Measurements from ENCODE around the gene CCDC50. TPM values are rescaled to one million over a fixed set of nuclear protein-coding genes. Genes with fewer than 3 reads are reported as not detected.

CCDC50 gene
- total RNA-seq, 4 donors from 2014 or later, result 93.3 to 182 (median 125) TPM

DNA sequence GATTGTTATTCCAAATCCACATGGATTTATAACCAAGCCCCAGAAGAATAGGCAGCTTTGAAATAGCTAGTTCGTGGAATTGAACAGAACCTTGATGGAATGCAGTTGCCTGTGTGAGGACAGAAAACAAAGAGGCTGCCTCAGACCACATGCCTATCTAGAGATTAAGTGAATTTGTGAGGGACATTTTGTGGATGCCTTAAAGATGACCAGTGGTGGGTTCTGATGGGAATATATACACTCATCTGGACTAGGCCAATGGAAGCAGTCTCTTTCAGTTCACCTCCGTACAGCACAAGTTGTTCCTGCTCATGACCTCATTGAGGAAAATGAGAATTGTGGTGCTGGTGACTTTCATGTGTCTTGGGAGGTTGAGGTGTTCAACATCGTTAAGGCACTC lies 68.6 kb downstream of the CCDC50 start:
- ATAC-seq (ENCODE audit: low FRiP score) (no peak), DNase-seq (ENCODE audit: low spot score) (no peak)
- TF ChIP-seq CTCF (IDR thresholded peaks at IDR 0.05), result no peak

GRCh38 chr3:191398607-191399006 lies 69.4 kb downstream of the CCDC50 start:
- no peak for ATAC-seq (ENCODE audit: low FRiP score)
- TF ChIP-seq CTCF (IDR thresholded peaks at IDR 0.05), result no peak

DNA sequence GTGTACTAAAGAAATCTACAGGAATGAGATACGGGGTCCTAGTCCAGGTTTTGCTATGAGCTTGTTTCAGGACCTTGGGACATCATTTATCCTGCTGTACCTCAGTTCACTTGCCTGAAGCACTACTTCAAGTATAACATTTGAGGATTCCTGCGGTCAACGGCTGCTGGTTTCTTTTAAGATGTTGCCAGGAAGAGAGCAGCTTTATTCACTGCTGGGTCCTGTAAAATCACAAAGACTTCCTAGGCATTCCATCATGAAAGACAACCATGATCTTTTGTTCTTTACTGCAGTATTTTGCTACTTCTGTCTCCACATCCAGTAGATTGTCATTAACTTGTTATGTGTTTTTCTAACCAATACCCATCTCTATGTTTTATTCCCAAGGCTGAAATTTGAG lies 70.7 kb downstream of the CCDC50 start:
- ATAC-seq (ENCODE audit: low FRiP score), result no peak
- TF ChIP-seq CTCF (IDR thresholded peaks at IDR 0.05), result no peak
- no peak for DNase-seq (ENCODE audit: low spot score)

More at GRCh38 chr3:191398607-191399006, 69.4 kb downstream of the CCDC50 start:
- no peak for DNase-seq (ENCODE audit: low spot score)

- no peak for TF ChIP-seq CTCF (IDR thresholded peaks at IDR 0.05)
- no peak for DNase-seq (ENCODE audit: low spot score)
Measured at GRCh38 chr3:191401775-191402357, 72.7 kb downstream of the CCDC50 start.

DNA sequence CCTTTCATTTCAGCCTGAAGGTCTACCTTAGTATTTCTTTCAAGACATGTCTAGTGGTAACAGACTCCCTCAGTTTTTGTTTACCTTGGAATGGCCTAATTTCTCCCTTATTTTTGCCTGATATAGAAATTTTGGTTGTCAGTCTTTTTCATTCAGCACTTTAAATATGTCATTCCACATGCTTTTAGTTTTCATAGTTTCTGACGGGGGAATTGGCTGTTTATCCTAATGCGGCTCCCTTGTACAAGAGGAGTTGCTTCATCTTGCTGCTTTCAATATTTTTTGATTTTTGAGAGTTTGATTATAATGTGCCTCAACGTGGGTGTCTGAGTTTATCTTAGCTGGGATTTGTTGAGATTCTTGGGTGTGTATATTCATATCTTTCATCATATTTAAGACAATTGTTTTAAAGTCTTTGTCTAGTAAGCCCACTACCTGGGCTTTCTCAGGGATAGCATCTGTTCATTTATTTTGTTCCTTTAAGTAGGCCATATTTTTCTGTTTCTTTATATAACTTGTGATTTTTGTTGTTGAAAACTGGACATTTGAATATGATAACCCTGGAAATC lies 80.7 kb downstream of the CCDC50 start:
- DNase-seq (ENCODE audit: low spot score) (no peak), ATAC-seq (ENCODE audit: low FRiP score) (no peak)
- no peak for TF ChIP-seq CTCF (IDR thresholded peaks at IDR 0.05)

More at GRCh38 chr3:191401775-191402357, 72.7 kb downstream of the CCDC50 start:
- ATAC-seq (ENCODE audit: low FRiP score), result no peak

GRCh38 chr3:191412759-191413158 lies 83.6 kb downstream of the CCDC50 start:
- DNase-seq (ENCODE audit: low spot score), result no peak
- TF ChIP-seq CTCF (IDR thresholded peaks at IDR 0.05), result no peak
- no peak for ATAC-seq (ENCODE audit: low FRiP score)

DNA sequence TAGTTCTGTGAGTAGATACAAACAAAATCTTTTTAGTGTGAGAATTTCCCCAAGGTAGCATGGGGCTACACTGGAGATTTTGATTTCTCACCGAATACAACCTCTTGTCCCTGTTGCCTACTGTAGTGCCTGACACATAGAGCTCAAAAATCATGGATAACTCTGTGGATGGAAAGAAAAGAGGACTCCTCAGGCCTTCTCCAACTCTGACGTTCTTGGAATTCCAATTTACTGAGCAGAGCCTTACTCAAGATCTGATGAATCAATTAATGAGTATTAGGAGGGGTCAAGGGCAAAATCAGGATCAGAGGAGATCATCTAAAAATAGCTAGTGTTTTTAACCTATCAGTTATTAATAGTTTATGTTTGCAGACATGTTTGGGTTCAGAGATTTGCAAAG lies 85.1 kb downstream of the CCDC50 start:
- ATAC-seq (ENCODE audit: low FRiP score) (no peak), DNase-seq (ENCODE audit: low spot score) (no peak)
- TF ChIP-seq CTCF (IDR thresholded peaks at IDR 0.05), result no peak
